GM23338 (cell line): ENCODE data around the gene SLC1A4.

Experiments used
- CREB1 ChIP-seq: fragments of 250-450 bp; sonication (Bioruptor Pico); IDR thresholded peaks from 2 replicates; pipeline ENCODE4 v1.5.0; 2020; ENCODE audit warnings: low read depth, mild to moderate bottlenecking, moderate library complexity
- CTCF ChIP-seq, 2 experiments: fragments of 200-600 bp in 1 of 2; sonication (generic) in 1 of 2; conservative IDR thresholded peaks; 2 replicates each; pipeline versions ENCODE4 v1.5.1 to v1.6.1; 2016 to 2017; ENCODE audit warnings: antibody characterized with exemption in 2 of 2, low read depth in 2 of 2, mild to moderate bottlenecking in 2 of 2, moderate library complexity in 1 of 2
- ETS1 ChIP-seq: IDR thresholded peaks from 2 replicates; pipeline ENCODE4 v1.6.1; 2016; ENCODE audit warnings: antibody characterized with exemption
- EZH2 ChIP-seq: fragments of 200-600 bp; sonication (generic); IDR thresholded peaks from one replicate; pipeline ENCODE4 v1.8.0; 2017; ENCODE audit warnings: antibody characterized with exemption, mild to moderate bottlenecking, low read depth; ENCODE audit not compliant: unreplicated experiment
- EZH2phosphoT487 ChIP-seq: fragments of 200-600 bp; sonication (generic); IDR thresholded peaks from one replicate; pipeline ENCODE4 v1.8.1; 2018; ENCODE audit warnings: antibody characterized with exemption; ENCODE audit not compliant: unreplicated experiment
- JUNB ChIP-seq: IDR thresholded peaks from one replicate; pipeline ENCODE4 v1.6.1; 2016; ENCODE audit warnings: antibody characterized with exemption; ENCODE audit not compliant: unreplicated experiment
- POLR2AphosphoS5 ChIP-seq: IDR thresholded peaks from 2 replicates; pipeline ENCODE4 v1.6.1; 2016; ENCODE audit warnings: antibody characterized with exemption, low read depth
- REST ChIP-seq: IDR thresholded peaks from one replicate; pipeline ENCODE4 v1.6.1; 2018; ENCODE audit warnings: antibody characterized with exemption; ENCODE audit not compliant: unreplicated experiment
- ZNF114 ChIP-seq: fragments of 250-450 bp; sonication (Bioruptor Pico); IDR thresholded peaks from 2 replicates; pipeline ENCODE4 v1.5.0; 2020; ENCODE audit warnings: mild to moderate bottlenecking, moderate library complexity
- ZNF462 ChIP-seq: fragments of 250-450 bp; sonication (Bioruptor Pico); IDR thresholded peaks from 2 replicates; pipeline ENCODE4 v1.5.0; 2020; ENCODE audit warnings: mild to moderate bottlenecking, moderate library complexity

- TF ChIP-seq CTCF (conservative IDR thresholded peaks at IDR 0.05; ENCODE audit: low read depth in 2 of 2), result no peak
- no peak for TF ChIP-seq EZH2
- no peak for TF ChIP-seq POLR2AphosphoS5
- no peak for TF ChIP-seq REST
- no peak for TF ChIP-seq EZH2phosphoT487
- TF ChIP-seq ZNF114, result no peak
- no peak for TF ChIP-seq ETS1
- no peak for TF ChIP-seq JUNB
- TF ChIP-seq ZNF462, result no peak
- no peak for TF ChIP-seq CREB1 (CRISPR knock-in tag)
Measured at GRCh38 chr2:64947885-64948284, 41.3 kb upstream of the SLC1A4 start.
